NCI-H2081 (cell line): ENCODE results near the gene CHIC2.

Experiments used
- DNase-seq, 2 experiments: peaks; one replicate each; lab custom pipeline; 2025; lab: John Stamatoyannopoulos, UW

CHIC2 gene

GRCh38 chr4:54006755-54007154, 57.6 kb downstream of the CHIC2 start:
- DNase-seq, result peak in 1 of 2 experiments; percentile 79

DNA sequence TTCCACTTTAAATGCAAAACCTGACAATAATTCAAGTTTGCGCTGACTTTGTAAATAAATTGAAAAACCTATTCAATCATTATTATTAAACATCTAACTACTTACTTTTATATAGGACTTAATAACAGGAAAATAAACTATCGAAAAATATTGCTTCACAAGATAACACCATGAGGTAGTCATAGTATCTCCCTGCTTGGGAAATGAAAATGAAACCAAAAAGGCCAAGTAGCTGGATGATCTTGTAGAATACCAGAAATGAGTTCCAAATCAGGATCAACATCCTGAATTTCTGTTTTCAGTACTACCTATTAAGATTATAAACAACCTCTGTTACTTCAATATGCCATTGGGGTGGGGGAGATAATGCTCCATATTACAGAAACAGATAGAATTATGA, 58.9 kb downstream of the CHIC2 start:
- DNase-seq, result no peak

DNA sequence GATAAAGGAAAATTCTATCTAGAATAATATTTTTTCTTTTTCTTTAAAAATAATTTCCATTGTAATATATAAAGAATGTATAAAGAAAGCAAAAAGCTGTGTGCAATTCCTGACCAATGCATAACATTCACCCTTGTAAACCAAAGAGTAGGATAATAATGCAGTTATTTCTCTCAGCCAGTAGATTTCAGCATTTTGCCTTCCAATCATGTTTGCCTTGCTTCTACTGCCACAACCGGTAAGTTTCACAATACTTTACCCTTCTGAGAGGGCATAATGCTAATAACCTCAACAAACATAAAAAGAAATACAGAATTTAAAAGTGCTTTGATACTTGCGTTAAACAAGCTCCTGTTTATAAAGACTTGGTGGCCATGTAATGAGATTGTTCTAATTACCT, 59.9 kb downstream of the CHIC2 start:
- no peak for DNase-seq

DNA sequence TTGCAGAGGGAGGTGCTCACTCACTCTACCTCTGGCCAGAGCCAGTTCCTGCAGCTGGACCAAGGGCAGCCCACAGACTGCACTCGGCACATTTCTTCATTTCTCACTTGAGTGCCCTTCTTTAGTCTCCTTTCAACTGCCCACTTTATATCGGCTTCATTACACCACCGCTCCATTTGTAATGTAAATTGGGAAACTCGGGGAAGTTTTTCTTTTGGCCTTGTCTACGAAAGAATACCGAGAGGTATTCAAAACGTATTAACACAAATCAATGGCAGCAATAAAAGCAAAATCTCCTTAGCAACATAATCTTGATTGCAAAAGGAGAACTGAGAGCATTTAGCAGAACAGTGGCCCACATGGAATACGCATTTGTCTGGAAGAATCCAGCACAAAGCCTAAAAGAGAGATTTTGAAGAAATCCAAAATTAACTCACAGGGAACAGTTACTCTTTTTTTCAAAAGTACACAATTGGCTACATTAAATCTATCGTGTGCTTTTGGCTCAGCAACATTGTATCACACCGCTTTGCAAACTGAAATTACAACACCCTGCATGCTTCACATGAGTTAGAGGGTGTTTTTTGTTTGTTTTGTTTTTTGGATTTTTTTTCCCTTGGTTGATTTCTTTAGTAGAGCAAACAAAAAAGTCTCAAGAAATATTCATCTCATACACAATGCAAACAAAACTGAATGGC, 62.6 kb downstream of the CHIC2 start:
- no peak for DNase-seq

DNA sequence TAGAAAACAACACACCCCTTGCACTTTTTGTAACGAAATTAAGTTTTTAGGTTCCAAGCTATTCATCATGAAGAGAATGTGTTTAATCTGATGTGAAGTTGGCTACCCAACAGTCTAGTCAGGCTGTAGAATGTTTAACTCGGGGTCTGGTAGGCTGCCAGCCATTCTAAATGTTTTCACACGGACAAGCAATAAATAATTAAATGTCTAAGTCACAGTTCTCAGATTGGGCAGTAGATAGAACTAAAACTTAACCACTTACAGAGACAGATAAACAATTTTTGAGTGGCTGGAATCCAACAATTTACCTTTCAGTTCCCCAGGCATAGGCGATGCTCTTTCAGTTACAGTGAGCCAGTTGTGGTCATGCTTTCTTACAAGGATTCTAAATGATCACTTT, 66.5 kb downstream of the CHIC2 start:
- no peak for DNase-seq

- DNase-seq, result no peak
Measured at GRCh38 chr4:53994382-53995102, 69.9 kb downstream of the CHIC2 start.

DNA sequence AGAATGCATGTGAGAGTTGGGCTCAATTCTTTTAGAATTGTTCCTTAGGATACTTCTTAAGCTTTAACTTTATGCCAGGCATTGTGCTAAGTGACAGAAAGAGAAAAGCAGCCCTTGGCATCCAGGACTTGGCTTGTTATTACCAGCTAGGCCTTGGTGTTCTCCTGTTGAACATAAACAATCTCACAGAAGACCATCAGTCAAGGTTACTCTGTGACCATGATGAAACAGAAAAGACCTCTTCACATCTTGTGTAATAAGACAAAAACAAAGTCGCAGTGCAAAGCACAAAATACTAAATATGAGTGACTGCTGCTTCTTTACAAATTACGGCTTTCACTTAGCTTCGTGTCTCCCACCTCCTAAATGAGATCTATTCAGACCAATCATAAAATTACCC, 71.6 kb downstream of the CHIC2 start:
- DNase-seq, result no peak

- no peak for DNase-seq
Measured at GRCh38 chr4:53991821-53992220, 72.6 kb downstream of the CHIC2 start.

- no peak for DNase-seq
Measured at GRCh38 chr4:53990641-53991040, 73.8 kb downstream of the CHIC2 start.

GRCh38 chr4:53987761-53988171, 76.6 kb downstream of the CHIC2 start:
- no peak for DNase-seq

DNA sequence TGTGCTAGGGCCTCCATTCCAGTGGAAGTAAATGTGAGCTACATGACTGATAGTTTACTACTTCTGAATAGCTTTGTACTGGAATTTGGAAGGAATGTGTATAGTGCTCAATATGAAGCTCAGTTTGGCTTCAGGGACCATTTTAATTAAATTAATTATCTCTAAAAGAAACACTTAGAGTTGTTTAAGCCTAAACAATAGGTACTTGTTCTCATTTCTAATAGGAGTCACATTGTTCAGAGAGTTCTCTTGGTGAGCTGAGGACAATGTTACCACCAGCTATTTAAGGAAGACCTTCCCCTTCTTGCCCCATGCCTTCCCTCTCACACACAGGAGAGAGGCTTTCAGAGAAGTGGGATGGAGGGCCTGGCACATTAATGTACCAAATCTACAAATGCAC, 78.3 kb downstream of the CHIC2 start:
- DNase-seq, result no peak

DNA sequence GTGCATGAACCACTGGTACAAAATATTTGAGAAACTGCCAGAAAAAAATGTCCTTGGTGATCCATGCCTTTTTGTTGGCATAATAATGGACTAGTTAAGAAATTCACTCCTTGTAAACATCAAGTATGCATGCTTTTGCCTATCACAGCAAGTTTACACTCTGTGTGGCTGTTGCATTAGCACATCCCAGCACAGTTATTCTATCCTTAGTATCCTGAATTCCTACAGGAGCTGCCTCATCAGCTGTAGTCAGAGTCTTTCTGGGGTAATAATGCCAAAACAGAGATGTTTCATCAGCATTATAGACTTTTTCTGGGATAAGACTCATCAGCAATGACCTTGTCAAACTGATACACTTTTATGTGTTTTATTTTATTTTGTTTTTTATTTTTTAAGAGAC, 82.8 kb downstream of the CHIC2 start:
- no peak for DNase-seq

- DNase-seq, result no peak
Measured at GRCh38 chr4:53981066-53981465, 83.3 kb downstream of the CHIC2 start.

GRCh38 chr4:53974561-53974960, 89.8 kb downstream of the CHIC2 start:
- no peak for DNase-seq

- no peak for DNase-seq
Measured at GRCh38 chr4:53967986-53968385, 96.4 kb downstream of the CHIC2 start.

DNA sequence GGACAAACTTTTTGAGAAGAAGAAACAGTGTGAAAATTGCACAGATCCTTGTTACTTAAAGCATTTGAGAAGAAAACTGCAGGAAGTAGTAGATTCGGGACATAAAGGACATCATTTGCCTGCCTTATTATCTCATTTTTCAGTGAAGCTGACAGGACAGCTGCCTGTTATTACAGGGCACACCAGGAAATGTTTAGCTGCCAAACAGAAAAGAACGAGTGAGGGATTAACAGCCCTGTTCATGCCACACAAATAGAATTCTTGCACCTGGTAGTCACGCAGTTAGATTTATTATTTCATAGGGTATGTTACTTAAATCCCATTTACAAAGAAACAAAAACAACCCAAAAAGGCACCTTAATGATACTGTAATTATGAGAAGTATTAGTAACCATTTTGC, 100.6 kb downstream of the CHIC2 start:
- peak; percentile 72 to 96 for DNase-seq

- peak; percentile 24 to 51 for DNase-seq
Measured at GRCh38 chr4:53963336-53963735, 101.1 kb downstream of the CHIC2 start.

DNA sequence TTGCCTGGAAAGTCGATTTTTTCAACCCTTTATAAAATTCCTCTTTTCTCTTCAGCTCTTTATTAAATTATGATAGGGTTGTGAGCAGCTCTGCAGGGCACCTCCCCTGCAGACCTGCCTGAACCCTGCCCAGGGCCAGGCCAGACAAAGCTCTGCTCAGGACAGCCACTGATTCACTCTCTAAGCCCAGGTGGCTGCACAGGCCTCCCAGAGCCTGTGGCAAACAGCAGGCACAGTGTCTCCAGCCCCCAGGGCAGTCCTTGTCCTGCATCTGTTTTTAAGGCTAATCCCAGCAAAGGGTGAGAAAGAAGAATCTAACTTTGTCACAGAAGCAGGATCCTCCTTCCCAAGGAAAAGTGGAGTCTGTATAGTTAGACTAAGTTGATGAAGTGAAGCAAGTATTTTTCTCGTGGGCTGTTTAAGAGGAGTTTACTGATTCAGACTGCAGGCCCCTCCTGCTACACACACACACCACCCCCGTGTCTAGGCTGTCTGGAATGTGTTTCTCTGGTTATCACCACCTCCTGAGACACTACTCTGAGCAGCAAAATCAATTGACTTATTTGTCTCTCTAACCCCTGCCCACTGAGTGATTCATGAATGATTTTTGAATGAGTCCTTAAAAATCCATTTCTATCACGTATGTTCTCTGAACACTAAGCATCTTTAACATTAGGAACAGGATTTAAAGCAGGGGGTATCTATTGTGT, 101.7 kb downstream of the CHIC2 start:
- DNase-seq, result peak; percentile 22 to 46

DNA sequence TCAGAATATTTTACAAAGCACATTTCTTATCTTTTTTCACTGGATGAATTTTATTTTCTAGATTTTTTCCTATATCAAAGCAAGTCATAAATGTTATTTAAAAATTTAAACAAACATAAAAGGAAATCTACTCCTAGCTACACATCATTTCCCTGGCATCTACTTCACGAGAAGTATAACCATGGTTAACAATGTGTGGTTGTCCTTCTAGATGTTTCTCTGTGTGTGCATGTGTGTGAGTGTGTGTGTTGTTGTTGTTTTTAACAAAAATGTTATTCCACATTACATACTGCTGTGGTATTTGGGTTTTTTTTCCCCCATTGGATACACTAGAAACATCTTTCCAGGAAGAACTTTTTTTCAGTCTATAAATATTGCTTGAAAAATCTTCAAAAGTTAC, 103.1 kb downstream of the CHIC2 start:
- no peak for DNase-seq

DNA sequence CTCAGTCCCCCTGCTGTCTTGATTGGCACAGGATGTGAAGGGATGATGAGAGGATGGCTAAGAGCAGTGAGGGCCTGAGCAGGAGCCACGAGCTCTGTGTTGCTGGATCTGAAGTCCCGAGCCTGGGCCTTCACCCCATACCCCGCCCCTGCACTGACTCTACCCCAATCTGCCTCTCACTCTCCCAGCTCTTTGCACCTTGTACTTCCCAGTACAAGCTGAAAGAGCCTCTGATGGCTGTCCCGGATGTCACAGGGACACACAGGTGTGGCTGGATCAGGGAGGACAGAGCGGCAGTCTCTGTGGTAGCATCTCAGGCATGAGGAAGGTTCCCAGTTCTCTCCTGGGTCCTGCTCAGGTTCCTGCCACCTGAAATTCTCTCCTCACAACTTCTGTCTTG, 103.6 kb downstream of the CHIC2 start:
- no peak for DNase-seq
